ENCODE results near the gene SEZ6L. TPM values are rescaled to one million over a fixed set of nuclear protein-coding genes. Genes with fewer than 3 reads are reported as not detected.

The SEZ6L gene
- total RNA-seq, 4 donors from 2014 or later, result 0.10 to 0.13 TPM; not detected in 2

DNA sequence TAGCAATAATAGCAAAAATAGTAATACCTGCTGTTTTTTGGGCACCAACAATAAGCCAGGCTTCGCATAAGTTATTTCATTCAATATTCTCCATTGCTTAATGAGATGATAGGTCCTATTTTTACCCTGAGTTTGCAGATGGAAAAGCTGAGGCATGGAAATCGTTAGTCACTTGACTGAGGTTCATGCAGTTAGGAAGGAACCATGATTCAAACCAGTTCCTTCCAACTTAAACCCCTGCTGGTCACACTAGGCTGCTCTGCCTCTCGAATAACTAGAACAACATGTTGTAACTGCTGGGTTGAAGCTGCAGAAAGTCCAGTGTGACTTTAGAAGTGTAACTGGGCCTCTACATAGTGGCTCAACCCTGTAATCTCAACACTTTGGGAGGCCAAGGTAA, 69.3 kb downstream of the SEZ6L start:
- H3K27me3 ChIP-seq, result no peaks in the 10 kb centered on the region
- H3K27ac ChIP-seq, result no peak overlapping the region
- H3K4me3 ChIP-seq, result no peak overlapping the region
- ATAC-seq, result no peak
- H3K9me3 ChIP-seq, result no peaks in the 10 kb centered on the region
- no peak for TF ChIP-seq CTCF (IDR thresholded peaks at IDR 0.05 in 4 of 5, conservative IDR thresholded peaks at IDR 0.05 in 1 of 5)
- no peak for TF ChIP-seq POLR2A (IDR thresholded peaks at IDR 0.05)
- in situ Hi-C loops (cut with MboI; ENCODE audit: low sequenced_read_pairs in 4 of 4), result no loop called here
- no peak for DNase-seq
- no peaks in the 10 kb centered on the region for H3K36me3 ChIP-seq
- intact Hi-C loops (cut with DNase I; ENCODE audit: low total_unique reads), result loop anchor here (5.0 kb wide), 1 partner anchor 84 kb away; no protein-coding TSS in a partner anchor
- H3K4me1 ChIP-seq, result peaks cover 21 to 22% of the 10 kb centered on the region in 2 donors

GRCh38 chr22:26239581-26239980, 70.3 kb downstream of the SEZ6L start:
- ATAC-seq (no peak), DNase-seq (no peak)
- Histone ChIP-seq H3K4me1 (peaks cover 12% of the 10 kb centered on the region in 2 donors), H3K27me3 (no peaks in the 10 kb centered on the region), H3K27ac (no peak overlapping the region), H3K9me3 (no peaks in the 10 kb centered on the region), H3K36me3 (no peaks in the 10 kb centered on the region), H3K4me3 (no peak overlapping the region)
- TF ChIP-seq CTCF (IDR thresholded peaks at IDR 0.05 in 4 of 5, conservative IDR thresholded peaks at IDR 0.05 in 1 of 5) (no peak), POLR2A (IDR thresholded peaks at IDR 0.05) (no peak)
- in situ Hi-C loops (cut with MboI; ENCODE audit: low sequenced_read_pairs in 4 of 4), result no loop called here
- intact Hi-C loops (cut with DNase I; ENCODE audit: low total_unique reads), result loop anchor here (5.0 kb wide), 1 partner anchor 83 kb away; no protein-coding TSS in a partner anchor

- no peak for ATAC-seq
- Histone ChIP-seq H3K27ac (no peak overlapping the region), H3K4me3 (no peak overlapping the region), H3K36me3 (no peaks in the 10 kb centered on the region), H3K4me1 (no peaks in the 10 kb centered on the region), H3K9me3 (no peaks in the 10 kb centered on the region), H3K27me3 (no peaks in the 10 kb centered on the region)
- no peak for TF ChIP-seq POLR2A (IDR thresholded peaks at IDR 0.05)
- no peak for TF ChIP-seq CTCF (IDR thresholded peaks at IDR 0.05 in 4 of 5, conservative IDR thresholded peaks at IDR 0.05 in 1 of 5)
- intact Hi-C loops (cut with DNase I; ENCODE audit: low total_unique reads) (no loop called here), in situ Hi-C loops (cut with MboI; ENCODE audit: low sequenced_read_pairs in 4 of 4) (no loop called here)
- no peak for DNase-seq
These were observed 72.1 kb downstream of the SEZ6L start for GRCh38 chr22:26241361-26241760.

DNA sequence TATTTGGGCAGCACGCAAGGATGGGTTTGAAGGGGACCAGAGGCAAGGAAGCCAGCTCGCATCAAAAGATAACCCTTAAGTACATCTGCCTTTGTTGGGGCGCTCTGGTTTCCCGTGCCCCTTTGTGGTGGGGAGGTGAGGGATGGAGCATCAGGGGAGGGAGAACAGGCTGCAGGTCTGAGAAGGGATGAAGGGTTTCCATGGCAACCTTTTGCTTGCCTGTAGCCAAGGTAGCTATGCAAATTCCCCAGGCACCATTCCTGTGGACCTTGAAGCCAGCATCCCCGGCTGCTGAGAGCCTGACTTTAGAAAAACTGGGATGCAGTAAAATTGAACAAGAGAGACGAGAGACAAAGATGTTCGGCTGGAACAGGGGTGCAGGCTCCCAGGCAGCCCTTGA, 75.7 kb downstream of the SEZ6L start:
- Histone ChIP-seq H3K9me3 (no peaks in the 10 kb centered on the region), H3K27ac (no peak overlapping the region), H3K27me3 (no peaks in the 10 kb centered on the region), H3K4me3 (no peak overlapping the region), H3K36me3 (no peaks in the 10 kb centered on the region), H3K4me1 (no peaks in the 10 kb centered on the region)
- intact Hi-C loops (cut with DNase I; ENCODE audit: low total_unique reads), result no loop called here
- ATAC-seq, result no peak
- DNase-seq, result no peak
- in situ Hi-C loops (cut with MboI; ENCODE audit: low sequenced_read_pairs in 4 of 4), result no loop called here
- TF ChIP-seq CTCF (IDR thresholded peaks at IDR 0.05 in 4 of 5, conservative IDR thresholded peaks at IDR 0.05 in 1 of 5), result no peak
- no peak for TF ChIP-seq POLR2A (IDR thresholded peaks at IDR 0.05)

DNA sequence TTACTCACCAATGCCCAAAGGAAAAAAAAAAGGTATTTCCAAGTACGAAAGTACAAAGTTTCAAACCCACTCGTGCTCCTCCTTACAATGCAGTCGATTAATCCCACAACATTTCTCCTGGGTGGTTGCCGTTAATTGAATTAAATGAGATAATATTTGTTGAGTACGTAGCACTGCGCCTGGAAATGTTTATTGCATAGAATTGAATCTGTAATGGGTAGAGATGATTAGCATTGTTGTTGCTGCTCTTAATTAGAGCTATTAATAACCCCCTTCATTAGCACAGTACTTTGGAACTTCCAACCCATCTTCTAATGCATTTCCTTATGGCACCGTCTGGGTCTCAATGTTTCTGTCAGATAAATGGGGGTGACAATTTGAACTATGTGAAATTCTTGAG, 77.3 kb downstream of the SEZ6L start:
- Histone ChIP-seq H3K27ac (no peak overlapping the region), H3K36me3 (no peaks in the 10 kb centered on the region), H3K4me1 (no peaks in the 10 kb centered on the region), H3K27me3 (no peaks in the 10 kb centered on the region), H3K9me3 (peaks cover 0 to 5% (median 0%) of the 10 kb centered on the region in 3 donors), H3K4me3 (no peak overlapping the region)
- TF ChIP-seq CTCF (IDR thresholded peaks at IDR 0.05 in 4 of 5, conservative IDR thresholded peaks at IDR 0.05 in 1 of 5) (no peak), POLR2A (IDR thresholded peaks at IDR 0.05) (no peak)
- in situ Hi-C loops (cut with MboI; ENCODE audit: low sequenced_read_pairs in 4 of 4), result no loop called here
- DNase-seq (no peak), ATAC-seq (no peak)
- intact Hi-C loops (cut with DNase I; ENCODE audit: low total_unique reads), result no loop called here
